ENCODE measurements around the gene ODC1. TPM values are rescaled to one million over a fixed set of nuclear protein-coding genes. Genes with fewer than 3 reads are reported as not detected.

ODC1 gene
- total and polyA plus RNA-seq, 2 experiments from 2014 or later = 23.3 to 70.3 TPM

DNA sequence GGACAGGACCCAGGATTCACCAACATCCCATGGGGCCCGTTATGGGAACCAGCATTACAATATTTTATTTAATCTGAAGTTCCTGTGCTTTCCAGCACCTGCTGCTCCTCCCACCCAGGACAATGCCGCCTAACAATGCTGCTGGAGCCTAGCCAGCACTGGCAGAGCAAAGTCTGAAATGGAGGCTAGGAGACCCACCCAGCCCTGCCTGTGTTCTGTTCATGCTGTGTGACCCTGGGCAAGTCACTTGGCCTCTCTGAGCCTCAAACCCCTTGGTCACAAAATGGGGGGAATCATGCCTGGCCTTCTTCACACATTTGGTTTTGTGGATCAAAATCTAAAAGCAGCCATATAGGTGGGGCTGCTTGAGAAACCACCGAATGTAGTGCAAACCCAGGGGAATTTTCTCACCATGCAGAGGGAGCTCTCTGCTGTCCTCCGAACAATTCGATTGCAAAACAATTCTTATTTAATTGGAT lies 38.5 kb upstream of the ODC1 start:
- Mint-ChIP-seq H3K4me3 (no peak overlapping the region), H3K36me3 (ENCODE audit: low read depth) (0 out of 3 replicates have a peak, but pooled peaks cover 4% of the 10 kb centered on the region), H3K4me1 (no peaks in the 10 kb centered on the region), H3K27me3 (ENCODE audit: insufficient read depth, low read depth, poor library complexity) (peaks cover 6% of the 10 kb centered on the region), H3K27ac (no peak overlapping the region), H3K9me3 (peaks cover 8% of the 10 kb centered on the region; the same call in 2 of the 3 replicates)
- Histone ChIP-seq H2AFZ (no peak overlapping the region), H3K36me3 (ENCODE audit: insufficient read depth) (no peaks in the 10 kb centered on the region), H3K4me1 (ENCODE audit: insufficient read depth) (no peaks in the 10 kb centered on the region), H4K20me1 (replicated peaks; ENCODE audit: insufficient read depth) (no peaks in the 10 kb centered on the region), H3K27me3 (ENCODE audit: insufficient read depth) (no peaks in the 10 kb centered on the region), H3K4me3 (no peak overlapping the region), H3K4me2 (no peak overlapping the region), H3F3A (replicated peaks; ENCODE audit: low read depth) (no peaks in the 10 kb centered on the region), H3K9me2 (ENCODE audit: insufficient read depth) (no peaks in the 10 kb centered on the region), H3K79me2 (replicated peaks; ENCODE audit: insufficient read depth) (no peaks in the 10 kb centered on the region), H3K27ac (ENCODE audit: low read depth) (no peak overlapping the region)
- TF ChIP-seq, protein P1, sequence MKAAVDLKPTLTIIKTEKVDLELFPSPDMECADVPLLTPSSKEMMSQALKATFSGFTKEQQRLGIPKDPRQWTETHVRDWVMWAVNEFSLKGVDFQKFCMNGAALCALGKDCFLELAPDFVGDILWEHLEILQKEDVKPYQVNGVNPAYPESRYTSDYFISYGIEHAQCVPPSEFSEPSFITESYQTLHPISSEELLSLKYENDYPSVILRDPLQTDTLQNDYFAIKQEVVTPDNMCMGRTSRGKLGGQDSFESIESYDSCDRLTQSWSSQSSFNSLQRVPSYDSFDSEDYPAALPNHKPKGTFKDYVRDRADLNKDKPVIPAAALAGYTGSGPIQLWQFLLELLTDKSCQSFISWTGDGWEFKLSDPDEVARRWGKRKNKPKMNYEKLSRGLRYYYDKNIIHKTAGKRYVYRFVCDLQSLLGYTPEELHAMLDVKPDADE (IDR thresholded peaks at IDR 0.05) = no peak
- no peak for ATAC-seq
- DNase-seq (ENCODE audit: low spot score) = no peak

- DNase-seq (ENCODE audit: low spot score) (no peak), ATAC-seq (no peak)
- no peaks in the 10 kb centered on the region for H3K4me1 Mint-ChIP-seq
- Histone ChIP-seq H3K9me2 (ENCODE audit: insufficient read depth) (no peaks in the 10 kb centered on the region), H3F3A (replicated peaks; ENCODE audit: low read depth) (no peaks in the 10 kb centered on the region), H2AFZ (no peak overlapping the region), H3K4me2 (no peak overlapping the region), H4K20me1 (replicated peaks; ENCODE audit: insufficient read depth) (no peaks in the 10 kb centered on the region), H3K4me3 (no peak overlapping the region), H3K36me3 (ENCODE audit: insufficient read depth) (no peaks in the 10 kb centered on the region), H3K79me2 (replicated peaks; ENCODE audit: insufficient read depth) (no peaks in the 10 kb centered on the region), H3K27ac (ENCODE audit: low read depth) (no peak overlapping the region), H3K4me1 (ENCODE audit: insufficient read depth) (no peaks in the 10 kb centered on the region), H3K27me3 (ENCODE audit: insufficient read depth) (no peaks in the 10 kb centered on the region)
- H3K4me3 Mint-ChIP-seq = no peak overlapping the region
- peaks cover 3% of the 10 kb centered on the region; the same call in 2 of the 3 replicates for H3K9me3 Mint-ChIP-seq
- H3K27ac Mint-ChIP-seq = no peak overlapping the region
- H3K27me3 Mint-ChIP-seq (ENCODE audit: insufficient read depth, low read depth, poor library complexity) = peaks cover 6% of the 10 kb centered on the region
- TF ChIP-seq, protein P1 (IDR thresholded peaks at IDR 0.05) = no peak
- TF ChIP-seq CREB1 (CRISPR knock-in tag; IDR thresholded peaks at IDR 0.05; ENCODE audit: low read depth) (no peak), NANOG (IDR thresholded peaks at IDR 0.05; ENCODE audit: borderline replicate concordance) (no peak), POLR2AphosphoS5 (IDR thresholded peaks at IDR 0.05; ENCODE audit: low read depth) (no peak), STAT1 (IDR thresholded peaks at IDR 0.05; ENCODE audit: unreplicated experiment) (no peak)
- TF ChIP-seq, protein P2, sequence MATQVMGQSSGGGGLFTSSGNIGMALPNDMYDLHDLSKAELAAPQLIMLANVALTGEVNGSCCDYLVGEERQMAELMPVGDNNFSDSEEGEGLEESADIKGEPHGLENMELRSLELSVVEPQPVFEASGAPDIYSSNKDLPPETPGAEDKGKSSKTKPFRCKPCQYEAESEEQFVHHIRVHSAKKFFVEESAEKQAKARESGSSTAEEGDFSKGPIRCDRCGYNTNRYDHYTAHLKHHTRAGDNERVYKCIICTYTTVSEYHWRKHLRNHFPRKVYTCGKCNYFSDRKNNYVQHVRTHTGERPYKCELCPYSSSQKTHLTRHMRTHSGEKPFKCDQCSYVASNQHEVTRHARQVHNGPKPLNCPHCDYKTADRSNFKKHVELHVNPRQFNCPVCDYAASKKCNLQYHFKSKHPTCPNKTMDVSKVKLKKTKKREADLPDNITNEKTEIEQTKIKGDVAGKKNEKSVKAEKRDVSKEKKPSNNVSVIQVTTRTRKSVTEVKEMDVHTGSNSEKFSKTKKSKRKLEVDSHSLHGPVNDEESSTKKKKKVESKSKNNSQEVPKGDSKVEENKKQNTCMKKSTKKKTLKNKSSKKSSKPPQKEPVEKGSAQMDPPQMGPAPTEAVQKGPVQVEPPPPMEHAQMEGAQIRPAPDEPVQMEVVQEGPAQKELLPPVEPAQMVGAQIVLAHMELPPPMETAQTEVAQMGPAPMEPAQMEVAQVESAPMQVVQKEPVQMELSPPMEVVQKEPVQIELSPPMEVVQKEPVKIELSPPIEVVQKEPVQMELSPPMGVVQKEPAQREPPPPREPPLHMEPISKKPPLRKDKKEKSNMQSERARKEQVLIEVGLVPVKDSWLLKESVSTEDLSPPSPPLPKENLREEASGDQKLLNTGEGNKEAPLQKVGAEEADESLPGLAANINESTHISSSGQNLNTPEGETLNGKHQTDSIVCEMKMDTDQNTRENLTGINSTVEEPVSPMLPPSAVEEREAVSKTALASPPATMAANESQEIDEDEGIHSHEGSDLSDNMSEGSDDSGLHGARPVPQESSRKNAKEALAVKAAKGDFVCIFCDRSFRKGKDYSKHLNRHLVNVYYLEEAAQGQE (IDR thresholded peaks at IDR 0.05; ENCODE audit: unreplicated experiment) = no peak
- 0 out of 3 replicates have a peak, but pooled peaks cover 2% of the 10 kb centered on the region for H3K36me3 Mint-ChIP-seq (ENCODE audit: low read depth)
Observed at GRCh38 chr2:10486091-10486490, 38.0 kb upstream of the ODC1 start.
